ENCODE data around the gene GPSM3.

GPSM3 gene

DNA sequence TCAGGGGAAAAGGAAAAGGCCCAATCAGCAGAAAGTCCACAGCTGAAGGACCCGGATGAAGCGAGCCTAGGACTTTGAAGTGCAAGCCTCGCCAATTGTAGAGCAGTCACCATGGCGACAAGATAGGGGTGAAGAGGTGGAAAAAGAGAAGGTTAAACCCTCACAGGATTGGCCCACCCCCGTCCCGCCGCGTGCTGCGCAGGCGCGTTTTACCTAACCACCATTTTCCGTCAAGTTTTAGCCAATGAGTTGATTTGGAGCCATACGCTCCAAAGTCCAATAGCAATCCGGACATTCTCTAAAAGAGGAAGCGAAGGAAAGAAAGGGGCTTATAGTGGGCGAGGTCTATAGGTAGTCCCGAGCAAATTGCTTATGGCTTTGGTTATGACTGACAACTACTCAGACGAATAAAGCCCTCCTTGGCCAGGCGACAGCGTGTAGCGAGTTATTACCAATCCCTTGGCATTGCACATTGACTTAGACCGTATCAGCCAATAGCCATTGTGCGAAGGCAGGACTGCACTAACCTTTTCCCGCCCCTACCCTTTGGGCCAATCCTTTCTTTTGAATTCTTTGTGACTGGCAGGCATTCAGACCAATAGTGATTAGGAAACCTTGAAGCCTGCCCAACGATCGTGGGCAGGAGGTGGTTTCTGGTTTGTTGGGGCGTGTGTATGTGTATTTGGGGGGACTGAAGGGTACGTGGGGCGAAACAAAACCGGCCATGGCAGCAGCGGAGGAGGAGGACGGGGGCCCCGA lies 14.5 kb downstream of the GPSM3 start, which contains the start of gene RNF5 (continued):
- TF ChIP-seq ZNF354C (tag by site-specific recombination; IDR thresholded peaks at IDR 0.05; ENCODE audit: borderline replicate concordance, low read depth) (no peak), SETDB1 (IDR thresholded peaks at IDR 0.05; ENCODE audit: insufficient read length, low read length) (no peak), ZNF677 (tag by site-specific recombination; IDR thresholded peaks at IDR 0.05) (no peak), ZNF174 (tag by site-specific recombination; IDR thresholded peaks at IDR 0.05) (no peak), WT1 (tag by site-specific recombination; IDR thresholded peaks at IDR 0.05) (no peak), ZNF423 (tag by site-specific recombination; IDR thresholded peaks at IDR 0.05) (no peak), SP2 (tag by site-specific recombination; IDR thresholded peaks at IDR 0.05) (peak; percentile 97), ZNF10 (tag by site-specific recombination; IDR thresholded peaks at IDR 0.05) (peak; percentile 80; the same call in 1 of the 2 replicates), ZNF596 (tag by site-specific recombination; IDR thresholded peaks at IDR 0.05) (no peak), ZSCAN23 (tag by site-specific recombination; IDR thresholded peaks at IDR 0.05) (no peak), ZNF660 (tag by site-specific recombination; IDR thresholded peaks at IDR 0.05) (no peak), ZNF629 (tag by site-specific recombination; IDR thresholded peaks at IDR 0.05) (no peak), ZNF112 (tag by site-specific recombination; IDR thresholded peaks at IDR 0.05) (no peak), ZSCAN16 (tag by site-specific recombination; IDR thresholded peaks at IDR 0.05) (no peak), ZNF239 (tag by site-specific recombination; IDR thresholded peaks at IDR 0.05) (no peak), KLF9 (tag by site-specific recombination; IDR thresholded peaks at IDR 0.05; ENCODE audit: low read depth) (no peak), ZNF366 (tag by site-specific recombination; conservative IDR thresholded peaks at IDR 0.05) (peak; percentile 100), ZIC2 (tag by site-specific recombination; IDR thresholded peaks at IDR 0.05) (no peak), MYNN (tag by site-specific recombination; IDR thresholded peaks at IDR 0.05; ENCODE audit: borderline replicate concordance) (peak; percentile 87), TCF7L2 (IDR thresholded peaks at IDR 0.05; ENCODE audit: borderline replicate concordance, low read depth, low read length) (peak; percentile 92), GLI4 (tag by site-specific recombination; IDR thresholded peaks at IDR 0.05) (no peak)
- TF ChIP-seq, protein P1, sequence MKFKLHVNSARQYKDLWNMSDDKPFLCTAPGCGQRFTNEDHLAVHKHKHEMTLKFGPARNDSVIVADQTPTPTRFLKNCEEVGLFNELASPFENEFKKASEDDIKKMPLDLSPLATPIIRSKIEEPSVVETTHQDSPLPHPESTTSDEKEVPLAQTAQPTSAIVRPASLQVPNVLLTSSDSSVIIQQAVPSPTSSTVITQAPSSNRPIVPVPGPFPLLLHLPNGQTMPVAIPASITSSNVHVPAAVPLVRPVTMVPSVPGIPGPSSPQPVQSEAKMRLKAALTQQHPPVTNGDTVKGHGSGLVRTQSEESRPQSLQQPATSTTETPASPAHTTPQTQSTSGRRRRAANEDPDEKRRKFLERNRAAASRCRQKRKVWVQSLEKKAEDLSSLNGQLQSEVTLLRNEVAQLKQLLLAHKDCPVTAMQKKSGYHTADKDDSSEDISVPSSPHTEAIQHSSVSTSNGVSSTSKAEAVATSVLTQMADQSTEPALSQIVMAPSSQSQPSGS (tag by site-specific recombination; IDR thresholded peaks at IDR 0.05; ENCODE audit: low read depth), result no peak
- TF ChIP-seq, protein P2, sequence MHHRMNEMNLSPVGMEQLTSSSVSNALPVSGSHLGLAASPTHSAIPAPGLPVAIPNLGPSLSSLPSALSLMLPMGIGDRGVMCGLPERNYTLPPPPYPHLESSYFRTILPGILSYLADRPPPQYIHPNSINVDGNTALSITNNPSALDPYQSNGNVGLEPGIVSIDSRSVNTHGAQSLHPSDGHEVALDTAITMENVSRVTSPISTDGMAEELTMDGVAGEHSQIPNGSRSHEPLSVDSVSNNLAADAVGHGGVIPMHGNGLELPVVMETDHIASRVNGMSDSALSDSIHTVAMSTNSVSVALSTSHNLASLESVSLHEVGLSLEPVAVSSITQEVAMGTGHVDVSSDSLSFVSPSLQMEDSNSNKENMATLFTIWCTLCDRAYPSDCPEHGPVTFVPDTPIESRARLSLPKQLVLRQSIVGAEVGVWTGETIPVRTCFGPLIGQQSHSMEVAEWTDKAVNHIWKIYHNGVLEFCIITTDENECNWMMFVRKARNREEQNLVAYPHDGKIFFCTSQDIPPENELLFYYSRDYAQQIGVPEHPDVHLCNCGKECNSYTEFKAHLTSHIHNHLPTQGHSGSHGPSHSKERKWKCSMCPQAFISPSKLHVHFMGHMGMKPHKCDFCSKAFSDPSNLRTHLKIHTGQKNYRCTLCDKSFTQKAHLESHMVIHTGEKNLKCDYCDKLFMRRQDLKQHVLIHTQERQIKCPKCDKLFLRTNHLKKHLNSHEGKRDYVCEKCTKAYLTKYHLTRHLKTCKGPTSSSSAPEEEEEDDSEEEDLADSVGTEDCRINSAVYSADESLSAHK (tag by site-specific recombination; IDR thresholded peaks at IDR 0.05), result no peak
- TF ChIP-seq, protein P3, sequence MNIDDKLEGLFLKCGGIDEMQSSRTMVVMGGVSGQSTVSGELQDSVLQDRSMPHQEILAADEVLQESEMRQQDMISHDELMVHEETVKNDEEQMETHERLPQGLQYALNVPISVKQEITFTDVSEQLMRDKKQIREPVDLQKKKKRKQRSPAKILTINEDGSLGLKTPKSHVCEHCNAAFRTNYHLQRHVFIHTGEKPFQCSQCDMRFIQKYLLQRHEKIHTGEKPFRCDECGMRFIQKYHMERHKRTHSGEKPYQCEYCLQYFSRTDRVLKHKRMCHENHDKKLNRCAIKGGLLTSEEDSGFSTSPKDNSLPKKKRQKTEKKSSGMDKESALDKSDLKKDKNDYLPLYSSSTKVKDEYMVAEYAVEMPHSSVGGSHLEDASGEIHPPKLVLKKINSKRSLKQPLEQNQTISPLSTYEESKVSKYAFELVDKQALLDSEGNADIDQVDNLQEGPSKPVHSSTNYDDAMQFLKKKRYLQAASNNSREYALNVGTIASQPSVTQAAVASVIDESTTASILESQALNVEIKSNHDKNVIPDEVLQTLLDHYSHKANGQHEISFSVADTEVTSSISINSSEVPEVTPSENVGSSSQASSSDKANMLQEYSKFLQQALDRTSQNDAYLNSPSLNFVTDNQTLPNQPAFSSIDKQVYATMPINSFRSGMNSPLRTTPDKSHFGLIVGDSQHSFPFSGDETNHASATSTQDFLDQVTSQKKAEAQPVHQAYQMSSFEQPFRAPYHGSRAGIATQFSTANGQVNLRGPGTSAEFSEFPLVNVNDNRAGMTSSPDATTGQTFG (tag by site-specific recombination; IDR thresholded peaks at IDR 0.05; ENCODE audit: borderline replicate concordance), result no peak
- TF ChIP-seq, protein P4, sequence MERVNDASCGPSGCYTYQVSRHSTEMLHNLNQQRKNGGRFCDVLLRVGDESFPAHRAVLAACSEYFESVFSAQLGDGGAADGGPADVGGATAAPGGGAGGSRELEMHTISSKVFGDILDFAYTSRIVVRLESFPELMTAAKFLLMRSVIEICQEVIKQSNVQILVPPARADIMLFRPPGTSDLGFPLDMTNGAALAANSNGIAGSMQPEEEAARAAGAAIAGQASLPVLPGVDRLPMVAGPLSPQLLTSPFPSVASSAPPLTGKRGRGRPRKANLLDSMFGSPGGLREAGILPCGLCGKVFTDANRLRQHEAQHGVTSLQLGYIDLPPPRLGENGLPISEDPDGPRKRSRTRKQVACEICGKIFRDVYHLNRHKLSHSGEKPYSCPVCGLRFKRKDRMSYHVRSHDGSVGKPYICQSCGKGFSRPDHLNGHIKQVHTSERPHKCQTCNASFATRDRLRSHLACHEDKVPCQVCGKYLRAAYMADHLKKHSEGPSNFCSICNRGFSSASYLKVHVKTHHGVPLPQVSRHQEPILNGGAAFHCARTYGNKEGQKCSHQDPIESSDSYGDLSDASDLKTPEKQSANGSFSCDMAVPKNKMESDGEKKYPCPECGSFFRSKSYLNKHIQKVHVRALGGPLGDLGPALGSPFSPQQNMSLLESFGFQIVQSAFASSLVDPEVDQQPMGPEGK (tag by site-specific recombination; IDR thresholded peaks at IDR 0.05), result peak; percentile 88
- TF ChIP-seq, protein P5, sequence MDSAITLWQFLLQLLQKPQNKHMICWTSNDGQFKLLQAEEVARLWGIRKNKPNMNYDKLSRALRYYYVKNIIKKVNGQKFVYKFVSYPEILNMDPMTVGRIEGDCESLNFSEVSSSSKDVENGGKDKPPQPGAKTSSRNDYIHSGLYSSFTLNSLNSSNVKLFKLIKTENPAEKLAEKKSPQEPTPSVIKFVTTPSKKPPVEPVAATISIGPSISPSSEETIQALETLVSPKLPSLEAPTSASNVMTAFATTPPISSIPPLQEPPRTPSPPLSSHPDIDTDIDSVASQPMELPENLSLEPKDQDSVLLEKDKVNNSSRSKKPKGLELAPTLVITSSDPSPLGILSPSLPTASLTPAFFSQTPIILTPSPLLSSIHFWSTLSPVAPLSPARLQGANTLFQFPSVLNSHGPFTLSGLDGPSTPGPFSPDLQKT (IDR thresholded peaks at IDR 0.05; ENCODE audit: borderline replicate concordance, low read depth, low read length), result no peak
- TF ChIP-seq, protein P6, sequence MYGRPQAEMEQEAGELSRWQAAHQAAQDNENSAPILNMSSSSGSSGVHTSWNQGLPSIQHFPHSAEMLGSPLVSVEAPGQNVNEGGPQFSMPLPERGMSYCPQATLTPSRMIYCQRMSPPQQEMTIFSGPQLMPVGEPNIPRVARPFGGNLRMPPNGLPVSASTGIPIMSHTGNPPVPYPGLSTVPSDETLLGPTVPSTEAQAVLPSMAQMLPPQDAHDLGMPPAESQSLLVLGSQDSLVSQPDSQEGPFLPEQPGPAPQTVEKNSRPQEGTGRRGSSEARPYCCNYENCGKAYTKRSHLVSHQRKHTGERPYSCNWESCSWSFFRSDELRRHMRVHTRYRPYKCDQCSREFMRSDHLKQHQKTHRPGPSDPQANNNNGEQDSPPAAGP (tag by site-specific recombination; IDR thresholded peaks at IDR 0.05), result no peak
